ENCODE results near the gene CCZ1B.
"Not testable (repeated sequence)": the region's sequence is repeated elsewhere in the genome, so short reads cannot be mapped to it uniquely, and the experiment has no call there.

The CCZ1B gene

DNA sequence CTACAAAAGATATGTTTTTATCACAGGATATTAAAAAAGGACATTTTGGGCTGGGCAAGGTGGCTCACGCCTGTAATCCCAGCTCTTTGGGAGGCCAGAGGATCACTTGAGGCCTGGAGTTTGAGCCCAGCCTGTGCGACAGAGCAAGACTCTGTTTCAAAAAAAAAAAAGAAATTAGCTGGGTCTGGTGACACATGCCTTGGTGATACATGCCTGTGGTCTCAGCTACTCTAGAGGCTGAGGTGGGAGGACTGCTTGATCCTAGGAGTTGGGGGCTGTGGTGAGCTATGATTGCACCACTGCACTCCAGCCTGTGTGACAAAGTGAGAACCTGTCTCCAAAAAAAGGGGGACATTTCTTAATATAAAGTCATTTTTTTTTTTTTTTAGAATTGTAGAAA, 25.7 kb downstream of the CCZ1B start:
- DNase-seq (ENCODE audit: extremely low spot score); CTCF ChIA-PET; POLR2A ChIA-PET: not testable (repeated sequence)

DNA sequence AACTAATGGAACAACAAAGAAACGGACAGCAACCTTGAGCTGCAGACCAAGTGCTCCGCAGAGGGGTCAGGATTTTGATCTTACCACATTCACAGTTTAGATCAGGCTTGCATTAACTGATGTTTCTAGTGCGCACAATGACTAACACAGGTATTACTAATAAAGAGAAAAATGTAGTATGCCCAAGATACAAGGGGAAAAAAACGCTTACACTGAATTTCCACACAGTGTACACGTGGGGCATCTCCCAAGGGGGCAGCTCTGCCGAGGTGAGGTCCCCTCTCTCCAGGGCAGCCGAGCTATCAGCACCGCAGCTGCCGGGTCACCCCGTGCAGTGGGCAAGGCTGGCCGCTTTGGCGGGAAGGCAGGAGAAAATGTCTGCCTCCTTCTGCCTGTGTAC, 26.2 kb downstream of the CCZ1B start:
- DNase-seq (ENCODE audit: extremely low spot score); CTCF ChIA-PET; POLR2A ChIA-PET: not testable (repeated sequence)

DNA sequence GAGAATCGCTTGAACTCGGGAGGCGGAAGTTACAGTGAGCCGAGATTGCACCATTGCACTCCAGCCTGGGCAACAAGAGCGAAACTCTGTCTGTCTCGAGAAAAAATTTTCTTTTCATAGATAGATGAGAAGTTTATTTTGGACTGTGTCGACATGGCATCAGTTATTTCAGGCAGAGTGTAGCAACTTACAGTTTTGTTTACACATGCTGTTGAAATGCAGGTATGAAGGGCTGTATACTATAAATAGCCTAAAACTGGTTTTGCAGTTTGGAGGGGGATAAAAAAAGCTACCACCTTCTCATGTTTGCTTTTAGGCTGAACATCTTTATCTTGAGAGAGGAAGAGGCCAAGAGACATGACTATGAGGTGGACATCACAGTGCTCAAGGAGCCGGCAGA, 28.0 kb downstream of the CCZ1B start:
- POLR2A ChIA-PET; CTCF ChIA-PET; DNase-seq (ENCODE audit: extremely low spot score): not testable (repeated sequence)

DNA sequence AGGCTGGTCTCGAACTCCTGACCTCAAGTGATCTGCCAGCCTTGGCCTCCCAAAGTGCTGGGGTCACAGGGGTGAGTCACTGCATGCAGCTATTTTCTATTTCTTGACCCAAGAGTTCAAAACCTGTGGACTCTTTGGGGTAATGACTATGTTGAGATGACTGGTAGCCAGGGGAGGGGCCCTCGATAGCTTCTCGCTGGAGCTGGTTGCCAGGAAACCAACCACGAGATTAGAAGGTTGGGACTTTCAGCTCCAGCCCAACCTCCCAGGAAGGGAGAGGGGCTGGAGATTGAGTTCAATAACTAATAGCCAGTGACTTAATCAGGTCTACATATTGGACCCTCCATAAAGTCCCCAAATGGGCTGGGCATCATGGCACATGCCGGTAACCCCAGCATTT, 28.9 kb downstream of the CCZ1B start:
- DNase-seq (ENCODE audit: extremely low spot score); CTCF ChIA-PET; POLR2A ChIA-PET: not testable (repeated sequence)

DNA sequence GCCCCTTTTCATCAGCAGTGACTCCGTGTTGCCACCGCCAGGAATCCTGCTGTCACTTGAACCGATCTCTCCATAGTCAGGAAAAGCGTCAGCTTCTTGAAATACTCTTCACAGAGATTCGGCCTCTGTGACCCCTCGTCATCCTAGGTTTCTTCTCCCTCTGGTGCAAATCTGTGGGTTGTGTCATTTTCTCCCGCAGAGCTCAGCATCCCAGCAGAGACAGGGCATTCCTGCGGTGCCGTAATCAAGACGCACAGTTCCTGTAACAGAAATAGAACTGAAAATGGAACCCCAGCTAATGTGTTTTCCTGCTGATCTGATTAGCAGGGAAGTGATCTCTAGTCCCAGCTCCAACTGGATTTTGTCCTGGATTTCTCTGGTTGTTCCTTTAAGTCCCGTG, 31.8 kb downstream of the CCZ1B start:
- POLR2A ChIA-PET; CTCF ChIA-PET; DNase-seq (ENCODE audit: extremely low spot score): not testable (repeated sequence)

DNA sequence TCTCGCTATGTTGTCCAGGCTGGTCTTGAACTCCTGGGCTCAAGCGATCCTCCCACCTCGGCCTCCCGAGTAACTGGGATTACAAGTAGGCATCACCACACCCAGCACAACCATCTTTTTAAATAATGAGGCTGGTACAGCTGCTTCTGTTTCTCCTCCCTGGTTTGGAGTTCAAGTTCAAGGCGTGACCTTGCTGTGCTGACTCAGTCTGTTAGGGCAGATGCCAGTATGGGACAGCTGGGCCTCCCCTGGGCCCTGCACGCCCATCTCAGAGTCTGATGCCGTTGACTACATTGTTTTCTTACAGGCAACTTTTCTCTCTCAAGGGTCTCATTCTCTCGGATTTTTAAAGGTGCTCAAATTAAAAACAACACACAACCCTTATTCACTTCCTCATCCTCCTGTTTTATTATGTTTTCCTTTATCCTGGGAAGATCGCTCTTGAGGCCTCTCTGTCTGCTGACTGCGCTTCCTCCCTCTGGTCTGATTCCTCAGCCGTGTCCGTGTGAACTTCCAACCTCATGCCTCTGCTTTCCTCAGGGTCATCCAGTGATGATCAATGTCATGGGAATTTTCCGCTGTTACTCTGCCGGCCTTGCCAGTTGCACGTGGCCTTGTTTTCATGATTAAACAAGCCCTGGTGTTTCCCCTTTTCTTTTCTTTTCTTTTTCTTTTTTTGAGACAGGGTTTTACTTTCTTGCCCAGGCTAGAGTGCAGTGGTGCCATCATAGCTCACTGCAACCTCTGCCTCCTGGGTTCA, 33.8 kb downstream of the CCZ1B start:
- POLR2A ChIA-PET; DNase-seq (ENCODE audit: extremely low spot score); CTCF ChIA-PET: not testable (repeated sequence)

DNA sequence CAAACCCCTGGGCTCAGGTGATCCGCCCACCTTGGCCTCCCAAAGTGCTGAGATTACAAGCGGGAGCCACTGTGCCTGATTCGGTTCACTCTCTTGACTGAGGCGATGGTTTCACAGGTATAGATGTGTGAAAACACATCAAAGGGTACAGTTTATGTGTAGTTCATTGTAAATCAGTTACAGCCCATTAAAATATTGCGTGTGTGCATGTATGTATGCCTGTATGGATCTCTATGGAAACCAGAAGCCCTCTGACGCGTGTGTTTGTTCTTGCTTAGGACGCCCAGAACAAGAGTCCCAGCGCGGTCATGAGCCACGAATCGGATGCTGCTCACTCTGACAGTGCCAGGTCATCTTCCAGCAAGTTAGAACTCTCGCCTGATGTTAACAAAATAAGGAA, 36.7 kb downstream of the CCZ1B start:
- DNase-seq (ENCODE audit: extremely low spot score); CTCF ChIA-PET; POLR2A ChIA-PET: not testable (repeated sequence)

DNA sequence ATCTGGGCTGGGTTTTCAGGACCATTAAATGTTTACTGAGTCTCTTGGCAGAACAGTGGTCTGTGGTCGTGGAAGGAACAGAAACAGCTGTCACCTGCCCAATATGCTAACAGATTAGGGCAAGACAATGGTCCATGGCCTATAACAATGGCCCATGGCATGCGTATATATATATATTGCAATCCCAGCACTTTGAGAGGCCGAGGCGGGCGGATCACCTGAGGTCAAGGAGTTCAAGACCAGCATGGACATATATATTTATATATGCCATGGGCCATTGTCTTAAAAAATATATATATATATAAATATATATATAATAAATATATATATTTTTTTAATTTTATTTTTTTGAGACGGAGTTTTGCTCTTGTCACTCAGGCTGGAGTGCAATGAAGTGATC, 44.5 kb downstream of the CCZ1B start:
- DNase-seq (ENCODE audit: extremely low spot score); CTCF ChIA-PET: not testable (repeated sequence)

DNA sequence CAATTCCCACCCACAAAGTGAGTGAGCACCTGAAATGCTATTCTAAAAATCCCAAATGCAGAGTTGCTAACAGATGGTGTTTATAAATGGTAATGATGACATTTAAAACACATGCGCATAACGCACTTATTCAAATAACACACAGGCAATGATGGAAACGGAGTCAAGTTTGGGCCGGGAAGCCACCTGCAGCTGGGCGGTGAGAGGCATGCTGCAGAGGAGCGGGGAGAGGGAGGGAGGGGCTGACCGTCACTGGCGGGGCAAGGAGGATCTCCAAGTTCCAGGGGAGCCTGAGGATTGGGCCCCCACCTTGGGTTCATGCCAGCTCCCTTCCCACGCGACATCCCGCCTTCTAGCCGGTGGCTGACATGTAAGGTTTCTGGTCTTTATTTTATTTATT, 64.9 kb downstream of the CCZ1B start:
- not testable (repeated sequence) for DNase-seq (ENCODE audit: extremely low spot score)

More for the DNA sequence above, 44.5 kb downstream of the CCZ1B start:
- POLR2A ChIA-PET: not testable (repeated sequence)

DNA sequence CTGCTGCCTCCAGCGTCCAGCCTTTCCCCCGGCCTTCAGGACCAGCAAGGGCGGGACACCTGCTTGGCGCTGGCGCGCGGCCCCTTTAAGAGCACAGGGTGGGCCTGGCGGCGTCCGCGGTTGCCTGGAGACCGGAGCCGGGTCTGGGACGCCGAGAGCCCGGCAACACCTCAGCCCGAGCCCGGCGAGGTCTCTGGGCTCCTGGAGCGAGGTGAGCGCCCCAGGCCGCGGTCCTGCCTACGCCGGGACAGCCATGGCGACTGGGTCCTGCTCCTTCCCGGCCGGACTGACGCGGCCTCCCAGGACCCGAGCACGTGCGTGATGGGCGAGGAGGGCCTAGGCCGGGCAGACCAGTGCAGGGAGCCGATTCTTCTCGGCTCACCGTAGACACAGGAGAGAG, 72.1 kb downstream of the CCZ1B start, which contains the start of gene RSPH10B2:
RSPH10B2 (plus strand) TSS at position 140 of the 400 bp plus-strand sequence. CDS start 3,575 bp downstream, outside the sequence.
- POLR2A ChIA-PET; CTCF ChIA-PET; DNase-seq (ENCODE audit: extremely low spot score): not testable (repeated sequence)

More for the DNA sequence above, 64.9 kb downstream of the CCZ1B start:
- POLR2A ChIA-PET, CTCF ChIA-PET: not testable (repeated sequence)

DNA sequence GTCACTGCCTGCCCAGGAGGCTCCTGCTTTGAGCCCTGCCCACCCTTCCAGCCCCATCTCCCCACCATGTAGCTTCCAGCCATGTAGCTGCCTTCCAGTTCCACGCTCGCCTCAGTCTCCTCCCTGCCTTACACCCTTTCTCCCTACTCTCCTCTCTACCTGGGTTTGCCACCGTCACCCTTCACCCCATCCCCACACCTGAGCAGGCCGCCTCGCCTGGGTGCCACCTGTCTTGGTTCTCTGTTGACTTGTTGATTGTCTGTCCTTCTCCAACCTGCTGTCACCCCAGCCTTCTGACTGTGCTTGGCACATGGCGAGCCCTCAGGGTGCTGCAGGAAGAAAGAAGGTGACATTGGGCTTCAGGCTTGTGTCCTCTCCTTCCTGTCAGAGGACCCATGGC, 75.9 kb downstream of the CCZ1B start:
- DNase-seq (ENCODE audit: extremely low spot score); POLR2A ChIA-PET; CTCF ChIA-PET: not testable (repeated sequence)

DNA sequence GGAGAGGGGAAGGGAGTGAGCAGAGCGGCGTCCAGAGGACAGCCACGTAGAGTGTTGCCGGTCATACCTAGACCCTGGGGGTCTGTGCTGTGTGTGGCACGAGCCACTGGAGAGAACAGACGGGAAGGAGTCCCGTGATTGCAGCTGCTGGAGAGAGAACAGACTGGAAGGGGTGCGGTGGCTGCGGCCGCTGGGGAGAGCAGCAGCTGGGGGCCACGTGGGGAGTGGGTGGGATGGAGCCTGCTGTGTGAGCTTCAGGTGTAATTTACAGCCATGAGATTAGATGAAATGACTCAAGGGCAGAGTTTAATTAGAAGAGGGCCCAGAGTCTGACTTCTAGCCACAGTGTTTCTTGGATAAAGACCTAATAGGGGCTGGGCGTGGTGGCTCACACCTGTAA, 76.7 kb downstream of the CCZ1B start:
- POLR2A ChIA-PET; CTCF ChIA-PET; DNase-seq (ENCODE audit: extremely low spot score): not testable (repeated sequence)

Measured in GM10248 (cell line).